HG02938 (cell line): Measurements from ENCODE around the gene DST.
"Not testable (repeated sequence)": the region's sequence is repeated elsewhere in the genome, so short reads cannot be mapped to it uniquely, and the experiment has no call there.

Source experiments
- ATAC-seq: cut with Tn5 transposase; IDR thresholded peaks from one replicate; pipeline ENCODE4 v1.9.1; 2021; ENCODE audit warnings: mild to moderate bottlenecking, moderate library complexity; ENCODE audit not compliant: unreplicated experiment

The DST gene

DNA sequence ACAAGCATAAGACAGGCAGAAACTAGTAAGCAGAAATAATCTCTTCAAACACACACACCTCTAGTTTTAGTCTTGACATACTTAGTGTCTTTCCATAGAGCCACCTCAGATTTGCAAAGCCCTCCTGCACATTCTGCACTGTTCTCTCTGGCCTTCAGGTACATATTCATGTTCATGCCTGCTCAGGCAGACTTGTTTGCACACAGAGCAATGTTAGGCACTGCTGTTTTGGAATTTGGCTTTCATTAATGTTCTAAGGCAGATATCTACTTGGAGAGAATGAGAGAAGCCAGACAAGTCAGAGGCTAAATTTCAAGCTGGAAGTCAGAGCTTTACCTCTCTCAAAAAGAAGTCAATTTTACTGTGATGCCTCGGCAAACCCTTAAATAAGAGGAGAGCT is 21.3 kb upstream of the DST start:
- no peak for ATAC-seq

GRCh38 chr6:56663344-56663743 is 20.7 kb upstream of the DST start:
- ATAC-seq: no peak

DNA sequence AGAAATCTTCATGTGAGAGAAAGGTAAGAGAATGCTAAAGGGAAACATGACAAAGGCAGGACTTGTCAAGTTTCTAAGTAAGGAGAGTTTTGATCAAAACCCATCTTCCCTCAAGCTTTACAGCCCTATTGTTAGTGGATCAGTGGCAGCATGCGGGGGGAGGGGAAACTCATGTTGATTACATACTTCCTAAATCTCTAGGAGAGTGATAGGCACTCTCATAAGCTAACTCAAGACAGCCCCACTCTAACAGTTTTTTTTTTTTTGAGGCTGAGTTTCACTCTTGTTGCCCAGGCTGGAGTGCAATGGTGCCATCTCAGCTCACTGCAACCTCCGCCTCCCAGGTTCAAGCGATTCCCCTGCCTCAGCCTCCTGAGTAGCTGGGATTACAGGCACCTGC is 18.6 kb upstream of the DST start:
- not testable (repeated sequence) for ATAC-seq

GRCh38 chr6:56660381-56660730 is 17.7 kb upstream of the DST start:
- no peak for ATAC-seq

- ATAC-seq: peak; percentile 85
Measured at GRCh38 chr6:56659721-56660380, 17.2 kb upstream of the DST start.

DNA sequence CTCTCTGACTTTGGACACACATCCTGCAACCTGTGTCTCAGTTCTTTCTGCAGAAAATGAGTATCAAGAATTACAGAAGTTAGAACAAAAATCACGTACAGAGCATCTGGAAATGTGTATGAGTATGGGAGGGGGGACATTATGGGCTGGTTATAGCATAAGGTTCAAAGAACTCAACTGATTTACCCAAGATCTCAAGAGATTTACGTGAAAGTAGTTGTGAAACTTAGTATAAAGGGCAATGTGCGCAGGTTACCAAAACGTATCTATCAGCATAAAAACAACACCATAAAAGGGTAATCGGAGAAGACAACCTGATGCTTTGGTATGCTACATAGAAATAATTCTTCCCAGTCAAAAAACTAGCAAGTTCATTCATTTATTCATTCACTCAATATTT is 15.6 kb upstream of the DST start:
- no peak for ATAC-seq

GRCh38 chr6:56657354-56657753 is 14.7 kb upstream of the DST start:
- no peak for ATAC-seq

DNA sequence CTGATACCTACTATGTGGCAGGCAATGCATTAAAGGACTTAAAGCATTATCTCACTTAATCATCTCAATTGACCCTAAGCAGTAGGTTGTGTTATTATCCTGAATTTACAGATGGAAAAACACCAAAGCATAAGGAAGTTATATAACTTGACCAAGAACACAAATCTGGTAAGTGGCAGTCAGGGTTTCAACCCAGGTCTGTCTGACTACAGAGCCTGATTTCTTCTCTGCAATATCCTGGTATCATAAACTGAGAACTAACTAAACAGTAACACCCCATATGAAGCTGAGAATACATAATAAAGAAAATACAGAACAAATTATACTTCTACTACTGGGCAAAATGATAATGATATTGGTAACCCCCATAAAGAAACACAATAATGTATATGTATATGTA is 13.8 kb upstream of the DST start:
- no peak for ATAC-seq

DNA sequence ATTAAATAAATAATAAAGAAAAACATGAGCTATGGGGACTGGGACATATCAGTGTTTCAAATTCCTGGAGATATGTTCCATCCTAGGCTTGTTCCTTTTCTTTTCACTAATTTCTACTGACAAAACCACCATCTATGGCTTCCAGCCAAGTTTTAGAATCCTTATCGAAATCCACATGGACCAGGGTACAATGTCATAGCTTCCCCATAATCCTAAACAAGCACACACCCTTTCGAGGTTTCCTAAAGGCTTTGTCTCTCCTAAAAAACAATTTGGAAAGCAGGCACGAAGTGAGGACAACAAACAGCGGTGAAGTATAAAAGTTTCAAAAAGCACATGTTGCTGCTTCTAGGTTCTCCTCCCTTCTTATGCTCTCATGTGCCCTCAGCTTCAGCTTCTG is 13.3 kb upstream of the DST start:
- no peak for ATAC-seq

DNA sequence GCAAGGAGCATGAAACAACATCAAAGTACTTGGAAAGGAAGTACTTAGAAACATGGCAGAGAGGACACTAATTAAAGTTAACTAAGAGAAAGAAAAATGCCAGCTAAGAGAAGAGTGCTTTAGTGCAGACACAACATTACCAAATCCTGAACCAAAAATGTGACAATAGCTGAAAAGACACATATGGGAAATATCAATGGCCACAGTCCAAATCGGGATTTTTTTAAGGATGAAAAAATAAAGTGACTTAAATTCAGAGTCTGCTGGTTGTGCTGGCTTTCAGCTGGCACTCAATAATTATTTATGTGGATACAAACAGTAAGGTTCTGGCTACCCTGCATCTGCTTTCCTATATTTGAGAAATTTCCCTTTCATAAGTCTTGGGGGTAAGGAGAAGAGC is 12.6 kb upstream of the DST start:
- ATAC-seq: no peak

- ATAC-seq: no peak
Measured at GRCh38 chr6:56652994-56653393, 10.3 kb upstream of the DST start.

DNA sequence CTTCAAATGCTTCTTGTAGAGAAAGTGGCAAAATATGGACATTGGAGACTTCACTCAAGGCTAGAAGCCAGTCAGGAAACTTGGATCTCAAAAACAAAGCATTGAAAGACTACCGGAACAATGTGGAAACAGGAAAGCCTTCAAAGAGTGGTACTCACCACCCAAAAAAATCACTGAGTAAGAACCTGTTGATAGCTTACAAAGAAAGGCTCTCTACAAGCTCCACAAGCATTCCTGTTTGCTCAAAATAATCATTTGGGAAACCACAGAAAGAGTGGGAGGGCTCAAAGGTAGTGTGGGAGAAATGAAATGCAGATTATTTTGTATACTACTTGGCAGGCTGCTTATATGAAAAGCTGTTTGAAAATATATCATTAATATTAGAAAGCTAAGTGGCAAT is 9.5 kb upstream of the DST start:
- ATAC-seq: no peak

- ATAC-seq: no peak
Measured at GRCh38 chr6:56650191-56650590, 7.5 kb upstream of the DST start.

DNA sequence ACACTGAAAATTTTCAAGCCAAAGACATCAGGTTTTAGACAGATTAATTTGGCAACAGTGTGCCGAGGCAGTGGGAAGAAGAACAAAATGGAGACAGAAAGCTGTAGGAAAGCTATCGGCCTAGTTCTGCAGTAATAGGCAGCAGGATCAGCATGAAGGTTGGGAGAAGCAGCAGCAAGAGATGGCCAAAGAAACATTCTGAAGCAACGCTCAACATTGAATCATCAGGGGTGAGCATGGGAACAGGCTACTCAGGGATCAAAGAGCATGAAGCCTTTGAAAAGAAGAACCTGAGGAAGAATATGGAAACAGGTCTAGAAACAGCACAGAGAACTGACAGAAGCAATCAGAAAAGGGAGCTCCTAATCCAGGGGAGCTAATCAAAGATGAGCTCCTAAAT is 7.1 kb upstream of the DST start:
- no peak for ATAC-seq

- ATAC-seq: no peak
Measured at GRCh38 chr6:56649053-56649769, 6.5 kb upstream of the DST start.

DNA sequence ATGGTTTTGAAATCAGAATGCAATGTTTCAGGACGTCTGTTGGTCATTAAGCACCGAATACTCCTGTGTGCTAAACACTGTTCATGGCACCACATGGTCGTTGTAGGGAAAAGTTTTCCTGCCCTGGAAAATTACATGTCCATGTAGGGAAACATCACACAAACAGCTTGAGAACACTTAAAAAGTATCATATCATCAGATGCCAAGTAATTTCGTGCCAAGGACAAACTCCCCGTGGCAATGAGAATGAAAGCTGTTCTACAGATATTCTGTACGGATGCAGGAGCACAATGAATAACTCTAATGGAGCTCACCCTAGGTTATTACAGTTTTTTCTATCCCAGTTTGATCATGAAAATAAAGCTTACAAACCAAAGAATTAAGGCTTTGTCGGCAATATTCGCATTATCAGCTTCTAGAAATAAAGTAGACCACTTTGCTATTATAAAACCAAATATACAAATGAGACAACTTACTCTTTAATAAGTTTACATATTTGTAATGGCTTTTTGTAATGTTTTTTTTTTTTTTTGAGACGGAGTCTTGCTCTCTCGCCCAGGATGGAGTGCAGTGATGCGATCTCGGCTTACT is 4.6 kb upstream of the DST start:
- no peak for ATAC-seq

DNA sequence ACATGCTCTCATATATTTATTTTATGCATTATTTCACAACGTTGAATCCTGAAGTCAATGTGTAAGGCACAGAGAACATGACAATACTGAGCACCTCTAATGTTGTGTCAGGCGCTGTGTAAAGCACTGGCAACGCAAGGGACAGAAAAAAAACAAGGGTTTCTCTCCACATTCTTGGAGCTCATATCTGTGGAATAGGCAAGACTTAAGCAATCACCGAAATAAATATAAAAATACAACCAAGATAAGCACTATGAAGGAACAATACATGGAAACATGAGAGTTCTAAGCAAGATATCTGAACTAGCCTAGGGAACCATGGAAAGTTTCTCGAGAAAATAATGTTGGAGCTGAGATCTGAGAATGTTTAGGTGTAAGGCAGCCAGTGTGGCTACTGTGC is 1.7 kb upstream of the DST start:
- ATAC-seq: no peak

- no peak for ATAC-seq
Measured at GRCh38 chr6:56643379-56644089, 845 bp upstream of the DST start.

DNA sequence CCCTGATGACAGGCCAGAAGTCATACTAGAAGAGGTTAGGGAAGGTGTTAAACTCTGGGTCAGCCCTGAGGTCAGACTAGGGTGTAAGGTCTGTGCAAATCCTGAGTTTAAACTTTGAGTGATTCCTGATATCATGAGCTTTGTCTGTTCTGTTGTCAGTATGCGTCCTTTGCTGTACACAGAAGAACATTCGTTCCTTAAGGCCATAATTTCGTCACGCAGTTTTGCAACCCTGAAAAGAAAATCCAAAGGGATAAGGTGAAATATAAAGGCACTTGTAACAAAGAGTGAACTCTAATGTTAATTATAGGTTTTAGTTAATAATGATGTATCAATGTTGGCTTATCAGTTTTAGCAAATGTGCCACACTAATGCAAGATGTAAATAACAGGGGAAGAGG is 2.3 kb downstream of the DST start:
- no peak for ATAC-seq

DNA sequence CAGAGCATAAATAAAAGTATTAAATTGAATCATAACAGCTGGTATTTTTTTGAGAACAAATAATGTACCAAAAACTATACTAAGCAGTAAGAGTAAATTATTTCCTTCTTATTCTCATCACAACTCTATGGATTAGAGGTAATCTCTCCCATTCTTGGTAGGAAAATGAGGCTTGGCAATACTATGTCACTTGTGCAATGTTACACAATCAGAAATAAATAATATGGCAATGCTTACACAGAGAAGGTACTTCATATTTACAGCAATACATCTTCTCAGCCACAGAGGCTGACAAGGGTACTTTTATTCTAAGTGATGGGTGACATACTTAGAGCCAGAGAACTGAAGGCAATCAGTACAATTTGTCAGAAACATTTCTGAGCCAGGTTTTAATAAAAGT is 3.9 kb downstream of the DST start:
- no peak for ATAC-seq

DNA sequence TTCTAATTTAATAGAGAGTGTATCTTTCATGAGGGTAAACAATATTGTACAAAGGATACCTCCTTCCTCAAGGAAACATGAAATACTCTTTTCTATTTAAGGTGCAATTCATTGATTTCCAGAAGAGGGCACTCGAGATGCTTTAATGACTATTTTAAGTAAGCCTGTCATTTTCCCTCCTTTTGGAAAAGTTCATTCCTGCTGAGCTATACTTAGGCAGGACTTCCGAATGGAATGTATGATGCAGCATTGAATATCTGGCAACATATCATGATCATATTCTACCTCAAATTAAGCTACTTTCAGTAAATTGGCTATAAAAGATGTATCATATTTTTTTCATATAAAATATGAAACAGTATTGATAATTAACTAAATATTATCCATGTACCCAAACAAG is 5.0 kb downstream of the DST start:
- no peak for ATAC-seq

- no peak for ATAC-seq
Measured at GRCh38 chr6:56628105-56628504, 14.6 kb downstream of the DST start.
